Cardiac fibroblast (primary cell): ENCODE data around the gene CMTM4.
"Not testable (repeated sequence)": the region's sequence is repeated elsewhere in the genome, so short reads cannot be mapped to it uniquely, and the experiment has no call there.

Experiments used
- DNase-seq, 2 donors: peaks; one replicate each; pipeline versions ENCODE4 v3.0.0 to v3.0.0-alpha.2; 2010; ENCODE audit warnings: low read depth in 2 of 2
- H3K4me3 ChIP-seq, 2 donors: replicated peaks in 1 of 2; 1 replicate in 1 of 2; 2 replicates in 1 of 2; pipeline ENCODE4 v1.5.1; 2011; ENCODE audit warnings: low read depth in 2 of 2, low read length in 2 of 2, mild to moderate bottlenecking in 2 of 2, moderate library complexity in 1 of 2
- TF ChIP-seq, protein P1 (sequence below): IDR thresholded peaks from one replicate; pipeline ENCODE4 v1.5.1; 2011; ENCODE audit warnings: low read depth, mild to moderate bottlenecking, low read length, inconsistent platforms

The CMTM4 gene

DNA sequence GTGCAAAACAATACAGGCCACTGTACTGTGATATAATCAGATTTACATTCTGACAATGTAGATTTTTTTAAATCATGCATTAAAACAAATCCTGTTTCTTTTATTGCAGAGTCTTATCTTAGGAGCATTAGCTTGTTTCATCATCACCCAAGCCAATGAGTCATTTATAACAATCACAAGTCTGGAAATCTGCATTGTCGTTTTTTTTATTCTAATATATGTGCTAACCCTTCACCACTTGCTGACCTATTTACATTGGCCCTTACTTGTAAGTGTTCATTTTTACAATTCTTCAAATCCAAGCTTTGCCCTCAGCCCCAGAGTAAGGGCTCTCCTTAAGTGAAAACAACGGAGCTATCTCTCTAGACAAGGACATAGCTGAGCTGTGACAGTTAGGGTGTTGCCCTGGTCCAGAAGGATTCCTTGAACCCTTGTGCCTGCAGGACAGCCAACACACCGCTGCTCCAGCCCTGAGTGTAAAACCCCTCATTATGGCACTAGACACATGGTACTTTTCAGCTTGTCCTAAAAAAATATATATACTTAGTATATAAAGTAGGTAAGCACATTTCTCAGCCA, 126.6 kb downstream of the CMTM4 start:
- TF ChIP-seq, protein P1, sequence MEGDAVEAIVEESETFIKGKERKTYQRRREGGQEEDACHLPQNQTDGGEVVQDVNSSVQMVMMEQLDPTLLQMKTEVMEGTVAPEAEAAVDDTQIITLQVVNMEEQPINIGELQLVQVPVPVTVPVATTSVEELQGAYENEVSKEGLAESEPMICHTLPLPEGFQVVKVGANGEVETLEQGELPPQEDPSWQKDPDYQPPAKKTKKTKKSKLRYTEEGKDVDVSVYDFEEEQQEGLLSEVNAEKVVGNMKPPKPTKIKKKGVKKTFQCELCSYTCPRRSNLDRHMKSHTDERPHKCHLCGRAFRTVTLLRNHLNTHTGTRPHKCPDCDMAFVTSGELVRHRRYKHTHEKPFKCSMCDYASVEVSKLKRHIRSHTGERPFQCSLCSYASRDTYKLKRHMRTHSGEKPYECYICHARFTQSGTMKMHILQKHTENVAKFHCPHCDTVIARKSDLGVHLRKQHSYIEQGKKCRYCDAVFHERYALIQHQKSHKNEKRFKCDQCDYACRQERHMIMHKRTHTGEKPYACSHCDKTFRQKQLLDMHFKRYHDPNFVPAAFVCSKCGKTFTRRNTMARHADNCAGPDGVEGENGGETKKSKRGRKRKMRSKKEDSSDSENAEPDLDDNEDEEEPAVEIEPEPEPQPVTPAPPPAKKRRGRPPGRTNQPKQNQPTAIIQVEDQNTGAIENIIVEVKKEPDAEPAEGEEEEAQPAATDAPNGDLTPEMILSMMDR = no peak
- no peak overlapping the region for H3K4me3 ChIP-seq
- peak; percentile 69 to 79 for DNase-seq

DNA sequence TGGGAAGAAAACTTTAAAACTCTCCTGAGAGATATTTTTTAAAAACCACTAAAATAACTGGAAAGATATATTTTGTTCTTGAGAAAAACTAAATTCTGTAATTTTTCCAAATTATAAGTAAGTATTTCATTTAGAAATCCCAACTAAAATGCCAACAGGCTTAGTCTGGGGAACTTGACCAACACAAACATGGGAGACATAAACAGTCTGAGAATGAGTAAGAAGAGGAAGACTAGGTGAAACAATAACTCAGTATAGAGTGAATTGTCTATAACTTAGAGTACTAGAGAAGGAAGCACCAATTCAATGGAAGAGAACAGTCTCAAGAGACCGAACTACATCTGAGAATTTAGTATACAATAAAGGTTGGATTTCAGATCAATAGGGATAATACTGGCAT, 127.4 kb downstream of the CMTM4 start:
- DNase-seq = peak in 1 of 2 donors; percentile 78

DNA sequence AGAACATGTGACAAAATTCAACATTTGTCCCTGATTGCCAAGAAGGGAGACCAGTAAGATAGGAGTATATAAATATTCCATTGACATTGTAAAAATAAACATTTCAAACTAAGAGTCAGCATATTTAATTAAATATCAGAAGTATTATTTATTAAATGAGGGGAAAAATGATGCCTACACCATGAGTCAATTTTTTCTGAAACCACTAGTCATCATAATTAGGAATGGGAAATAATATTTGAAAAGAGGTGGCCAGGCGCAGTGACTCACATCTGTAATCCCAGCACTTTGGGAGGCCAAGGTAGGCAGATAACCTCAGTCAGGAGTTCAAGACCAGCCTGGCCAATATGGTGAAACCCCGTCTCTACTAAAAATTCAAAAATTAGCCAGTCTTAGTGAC, 128.2 kb downstream of the CMTM4 start:
- DNase-seq = peak in 1 of 2 donors; percentile 63
- TF ChIP-seq, protein P1 = no peak
- no peak overlapping the region for H3K4me3 ChIP-seq

More for the DNA sequence above, 127.4 kb downstream of the CMTM4 start:
- TF ChIP-seq, protein P1 = no peak
- H3K4me3 ChIP-seq = no peak overlapping the region

DNA sequence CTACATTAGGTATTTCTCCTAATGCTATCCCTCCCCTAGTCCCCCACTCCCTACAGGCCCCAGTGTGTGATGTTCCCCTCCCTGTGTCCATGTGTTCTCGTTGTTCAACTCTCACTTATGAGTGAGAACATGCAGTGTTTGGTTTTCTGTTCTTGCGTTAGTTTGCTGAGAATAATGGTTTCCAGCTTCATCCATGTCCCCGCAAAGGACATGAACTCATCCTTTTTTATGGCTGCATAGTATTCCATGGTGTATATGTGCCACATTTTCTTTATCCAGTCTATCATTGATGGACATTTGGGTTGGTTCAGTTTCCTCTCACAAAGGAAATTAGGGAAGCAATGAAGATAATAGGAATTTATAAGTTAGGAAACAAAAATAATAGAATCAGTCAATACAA, 129.3 kb downstream of the CMTM4 start:
- not testable (repeated sequence) for H3K4me3 ChIP-seq, DNase-seq

DNA sequence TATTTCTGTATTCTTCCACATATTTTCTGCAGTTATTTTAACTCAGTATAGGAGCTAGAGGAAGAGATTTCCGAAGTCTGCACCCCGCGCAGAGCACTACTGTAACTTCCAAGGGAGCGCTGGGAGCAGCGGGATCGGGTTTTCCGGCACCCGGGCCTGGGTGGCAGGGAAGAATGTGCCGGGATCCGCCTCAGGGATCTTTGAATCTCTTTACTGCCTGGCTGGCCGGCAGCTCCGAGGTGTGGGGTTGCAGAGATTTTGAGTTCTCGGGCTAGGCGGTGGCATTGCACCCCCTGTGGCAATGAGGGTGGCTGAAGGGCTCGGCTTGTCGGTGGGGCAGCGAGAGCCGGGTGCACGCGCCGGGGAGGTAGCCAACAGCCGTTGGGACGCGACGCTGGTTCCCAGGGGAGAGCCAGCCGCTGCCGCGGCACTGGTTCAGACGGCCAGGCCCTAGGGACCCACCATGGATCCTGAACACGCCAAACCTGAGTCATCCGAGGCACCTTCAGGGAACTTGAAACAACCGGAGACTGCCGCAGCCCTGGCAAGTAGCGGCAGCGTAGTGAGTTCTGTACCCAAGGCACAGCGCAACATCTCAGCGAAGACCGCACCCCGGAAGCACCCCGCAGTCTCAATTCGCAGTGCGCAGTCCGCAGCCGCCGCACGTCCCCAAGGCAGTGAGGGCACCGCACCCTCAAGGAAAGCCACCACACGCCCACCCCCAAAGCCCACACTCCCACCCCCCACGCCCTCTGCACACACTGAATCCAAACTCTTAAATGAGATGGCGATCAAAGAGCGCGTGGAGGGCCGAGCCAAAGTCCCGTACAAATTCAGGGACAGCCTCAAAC, 130.3 kb downstream of the CMTM4 start, which contains the start of gene CMTM1:
CMTM1 (plus strand) TSS at position 389 of the 851 bp plus-strand sequence; CDS start at position 464, 75 bp downstream.
- no peak within 1 kb of the TSS for H3K4me3 ChIP-seq
- TF ChIP-seq, protein P1 = no peak
- no peak for DNase-seq
